ENCODE results near the gene RPH3AL. TPM values are rescaled to one million over a fixed set of nuclear protein-coding genes. Genes with fewer than 3 reads are reported as not detected.

RPH3AL gene
- total RNA-seq, 1 donor from 2014 or later: 0.78 TPM

DNA sequence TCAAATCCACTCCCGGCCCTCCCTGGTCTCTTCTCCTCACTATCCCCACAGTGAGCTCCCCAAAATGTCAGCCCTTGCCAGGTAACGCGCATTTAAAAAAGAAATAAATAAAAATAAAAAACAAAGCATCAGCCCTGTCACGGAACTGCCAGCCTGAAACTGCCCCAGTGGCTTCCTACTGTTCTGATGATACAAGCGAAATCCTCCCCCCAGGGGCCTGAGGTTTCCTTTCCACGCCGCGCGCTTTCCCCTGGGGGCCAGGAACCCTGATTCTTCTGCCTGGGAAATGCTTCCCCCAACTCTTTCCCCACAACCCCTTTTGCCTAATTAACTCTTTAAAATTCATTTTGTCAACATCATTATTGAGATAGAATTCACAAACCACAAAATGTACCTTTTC, 12.2 kb upstream of the RPH3AL start:
- H3K4me1 Mint-ChIP-seq (ENCODE audit: unreplicated experiment): peaks cover 2% of the 10 kb centered on the region
- H3K36me3 Mint-ChIP-seq (ENCODE audit: unreplicated experiment): peaks cover 2% of the 10 kb centered on the region
- H3K27ac Mint-ChIP-seq (ENCODE audit: unreplicated experiment): no peak overlapping the region
- peaks cover 17% of the 10 kb centered on the region for H3K27me3 Mint-ChIP-seq (ENCODE audit: unreplicated experiment)
- DNase-seq (ENCODE audit: extremely low spot score, unreplicated experiment): no peak
- H3K9me3 Mint-ChIP-seq (ENCODE audit: unreplicated experiment): peaks cover 13% of the 10 kb centered on the region
- no peak overlapping the region for H3K4me3 Mint-ChIP-seq (ENCODE audit: unreplicated experiment)
- TF ChIP-seq, protein P1, sequence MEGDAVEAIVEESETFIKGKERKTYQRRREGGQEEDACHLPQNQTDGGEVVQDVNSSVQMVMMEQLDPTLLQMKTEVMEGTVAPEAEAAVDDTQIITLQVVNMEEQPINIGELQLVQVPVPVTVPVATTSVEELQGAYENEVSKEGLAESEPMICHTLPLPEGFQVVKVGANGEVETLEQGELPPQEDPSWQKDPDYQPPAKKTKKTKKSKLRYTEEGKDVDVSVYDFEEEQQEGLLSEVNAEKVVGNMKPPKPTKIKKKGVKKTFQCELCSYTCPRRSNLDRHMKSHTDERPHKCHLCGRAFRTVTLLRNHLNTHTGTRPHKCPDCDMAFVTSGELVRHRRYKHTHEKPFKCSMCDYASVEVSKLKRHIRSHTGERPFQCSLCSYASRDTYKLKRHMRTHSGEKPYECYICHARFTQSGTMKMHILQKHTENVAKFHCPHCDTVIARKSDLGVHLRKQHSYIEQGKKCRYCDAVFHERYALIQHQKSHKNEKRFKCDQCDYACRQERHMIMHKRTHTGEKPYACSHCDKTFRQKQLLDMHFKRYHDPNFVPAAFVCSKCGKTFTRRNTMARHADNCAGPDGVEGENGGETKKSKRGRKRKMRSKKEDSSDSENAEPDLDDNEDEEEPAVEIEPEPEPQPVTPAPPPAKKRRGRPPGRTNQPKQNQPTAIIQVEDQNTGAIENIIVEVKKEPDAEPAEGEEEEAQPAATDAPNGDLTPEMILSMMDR (IDR thresholded peaks at IDR 0.05): no peak

DNA sequence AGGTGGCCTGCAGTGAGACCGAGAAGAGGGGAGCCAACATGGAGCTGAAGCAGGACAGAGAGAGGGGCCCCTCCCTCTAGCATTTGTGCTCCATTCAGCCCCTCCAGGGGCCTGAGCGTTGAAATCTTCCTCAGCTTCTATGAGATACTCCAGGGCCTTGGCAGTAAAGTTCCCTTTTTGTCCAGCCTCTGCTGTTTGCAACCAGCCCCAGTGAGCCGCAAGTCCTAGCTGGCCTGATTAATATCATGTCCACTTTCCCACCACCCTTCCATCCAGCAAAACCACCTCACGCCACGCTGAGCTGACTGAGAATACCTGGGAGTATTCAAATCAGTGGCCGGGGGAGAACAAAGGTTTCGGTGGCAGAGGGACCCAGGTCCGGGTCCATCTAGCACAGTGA, 11.7 kb upstream of the RPH3AL start:
- peaks cover 2% of the 10 kb centered on the region for H3K36me3 Mint-ChIP-seq (ENCODE audit: unreplicated experiment)
- peaks cover under 1% of the 10 kb centered on the region for H3K4me1 Mint-ChIP-seq (ENCODE audit: unreplicated experiment)
- no peak overlapping the region for H3K4me3 Mint-ChIP-seq (ENCODE audit: unreplicated experiment)
- DNase-seq (ENCODE audit: extremely low spot score, unreplicated experiment): no peak
- TF ChIP-seq, protein P1 (IDR thresholded peaks at IDR 0.05): no peak
- H3K9me3 Mint-ChIP-seq (ENCODE audit: unreplicated experiment): peaks cover 13% of the 10 kb centered on the region
- H3K27me3 Mint-ChIP-seq (ENCODE audit: unreplicated experiment): peaks cover 17% of the 10 kb centered on the region
- no peak overlapping the region for H3K27ac Mint-ChIP-seq (ENCODE audit: unreplicated experiment)

DNA sequence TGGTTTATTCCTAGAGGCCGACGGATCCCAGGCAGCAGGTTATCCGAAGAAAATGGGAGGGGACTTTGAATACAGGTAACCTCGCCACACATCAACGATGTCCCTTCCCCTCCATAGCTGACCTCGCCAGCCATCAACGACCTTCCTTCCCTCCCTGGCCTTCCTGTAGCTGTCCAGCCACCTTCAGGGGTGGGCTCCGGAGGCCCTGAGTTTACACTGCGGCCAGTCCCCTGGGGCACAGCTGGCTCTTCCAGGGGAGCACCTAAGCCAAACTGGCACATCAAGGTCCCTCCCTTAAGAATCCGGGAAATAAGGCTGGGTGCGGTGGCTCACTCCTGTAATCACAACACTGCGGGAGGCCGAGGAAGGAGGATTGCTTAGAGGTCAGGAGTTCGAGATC, 10.1 kb upstream of the RPH3AL start:
- TF ChIP-seq, protein P1 (IDR thresholded peaks at IDR 0.05): no peak
- Mint-ChIP-seq H3K4me1 (ENCODE audit: unreplicated experiment) (peaks cover 3% of the 10 kb centered on the region), H3K27ac (ENCODE audit: unreplicated experiment) (no peak overlapping the region), H3K9me3 (ENCODE audit: unreplicated experiment) (peaks cover under 1% of the 10 kb centered on the region), H3K4me3 (ENCODE audit: unreplicated experiment) (no peak overlapping the region), H3K36me3 (ENCODE audit: unreplicated experiment) (no peaks in the 10 kb centered on the region), H3K27me3 (ENCODE audit: unreplicated experiment) (peaks cover 13% of the 10 kb centered on the region)
- DNase-seq (ENCODE audit: extremely low spot score, unreplicated experiment): no peak

DNA sequence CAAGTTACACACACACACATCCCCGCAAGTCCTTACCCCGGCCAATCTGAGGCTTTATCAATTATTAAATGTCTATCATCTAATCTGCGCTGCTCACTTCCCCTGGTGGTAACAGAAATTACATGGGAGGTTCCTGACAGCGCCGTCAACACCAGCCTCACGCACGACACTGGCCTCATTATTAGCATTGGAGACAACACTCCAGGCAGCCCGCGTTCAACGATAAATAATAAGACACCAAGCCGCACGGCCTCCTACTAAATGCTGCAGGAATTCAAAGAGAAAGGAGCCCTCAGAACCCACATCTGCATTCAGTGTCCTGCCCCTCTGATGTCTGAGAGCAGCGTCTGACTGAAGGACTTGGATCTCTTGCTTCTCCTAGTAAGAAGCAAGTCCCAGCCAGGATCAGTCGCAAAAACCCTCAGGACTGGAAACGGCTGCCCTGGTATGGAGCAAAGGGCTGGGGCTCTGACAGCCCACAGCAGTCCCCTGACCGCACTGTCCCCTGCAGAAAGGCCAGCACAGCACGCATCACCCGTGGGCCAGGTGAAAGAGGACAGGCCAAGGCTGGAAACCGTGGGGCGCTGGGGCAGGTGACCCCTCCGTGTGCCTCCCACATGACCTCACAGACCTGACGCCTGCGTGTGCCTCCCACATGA, 7.6 kb upstream of the RPH3AL start:
- DNase-seq (ENCODE audit: extremely low spot score, unreplicated experiment): no peak
- no peak overlapping the region for H3K27ac Mint-ChIP-seq (ENCODE audit: unreplicated experiment)

DNA sequence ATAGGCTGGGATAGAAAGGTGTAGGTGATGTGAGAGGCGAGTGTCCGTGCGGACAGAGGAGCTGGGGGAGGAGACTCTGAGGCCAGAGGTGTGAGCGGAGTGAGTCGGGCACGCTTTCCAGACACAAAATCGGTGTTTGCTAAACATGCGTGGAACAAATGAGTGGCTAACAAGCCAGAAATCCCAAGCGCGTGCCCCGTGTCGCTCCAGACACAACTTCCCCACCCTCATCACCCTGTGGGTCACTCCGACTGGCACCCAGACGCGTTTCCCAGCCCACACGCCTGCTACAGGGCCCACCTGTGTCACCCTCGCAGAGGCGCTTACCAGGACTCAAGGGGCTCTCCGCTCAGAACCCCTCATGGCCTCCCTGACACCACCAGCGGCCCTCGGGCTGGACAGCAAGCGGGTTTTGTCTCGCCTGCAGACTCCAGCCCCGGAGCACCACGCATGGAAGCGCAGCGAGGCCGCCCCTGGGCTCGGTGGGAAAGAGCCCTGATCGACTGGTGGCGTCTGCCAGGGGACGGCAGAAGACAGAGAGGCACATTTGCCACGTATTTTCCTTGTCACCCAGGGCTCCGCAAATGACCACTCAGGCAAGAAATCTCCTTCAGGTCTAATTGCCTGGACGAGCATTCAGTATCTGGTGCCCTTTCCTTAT, 6.0 kb upstream of the RPH3AL start:
- peaks cover 3% of the 10 kb centered on the region for H3K4me1 Mint-ChIP-seq (ENCODE audit: unreplicated experiment)
- TF ChIP-seq, protein P1 (IDR thresholded peaks at IDR 0.05): no peak
- H3K9me3 Mint-ChIP-seq (ENCODE audit: unreplicated experiment): no peaks in the 10 kb centered on the region
- H3K4me3 Mint-ChIP-seq (ENCODE audit: unreplicated experiment): no peak overlapping the region
- no peak for DNase-seq (ENCODE audit: extremely low spot score, unreplicated experiment)
- peaks cover 7% of the 10 kb centered on the region for H3K27me3 Mint-ChIP-seq (ENCODE audit: unreplicated experiment)
- H3K36me3 Mint-ChIP-seq (ENCODE audit: unreplicated experiment): no peaks in the 10 kb centered on the region
- H3K27ac Mint-ChIP-seq (ENCODE audit: unreplicated experiment): no peak overlapping the region

More for the DNA sequence above, 7.6 kb upstream of the RPH3AL start:
- TF ChIP-seq, protein P1 (IDR thresholded peaks at IDR 0.05): no peak
- Mint-ChIP-seq H3K27me3 (ENCODE audit: unreplicated experiment) (peaks cover 7% of the 10 kb centered on the region), H3K4me1 (ENCODE audit: unreplicated experiment) (peaks cover 3% of the 10 kb centered on the region), H3K4me3 (ENCODE audit: unreplicated experiment) (no peak overlapping the region), H3K36me3 (ENCODE audit: unreplicated experiment) (no peaks in the 10 kb centered on the region), H3K9me3 (ENCODE audit: unreplicated experiment) (no peaks in the 10 kb centered on the region)

Measured in osteocyte (in vitro differentiated cells).